Adrenal gland (tissue), 12 donors: Measurements from ENCODE around the gene OMG. TPM values are rescaled to one million over a fixed set of nuclear protein-coding genes. Genes with fewer than 3 reads are reported as not detected.
A peak's percentile ranks its signal among the peaks of the same experiment; 100 is the strongest.

Experiments used
- DNase-seq, 7 donors: peaks; one replicate each; pipeline ENCODE4 v3.0.0-alpha.2; 2019 to 2020
- H3K27ac ChIP-seq, 5 donors: fragments of 200-600 bp; sonication (generic) in 4 of 5; 1 replicate in 3 of 5; 2 replicates in 2 of 5; pipeline versions ENCODE4 v1.5.1 to v1.8.0; 2016 to 2020; ENCODE audit warnings: mild to moderate bottlenecking in 1 of 5
- H3K27me3 ChIP-seq: fragments of 200-600 bp; 2 replicates; pipeline ENCODE4 v1.8.0; 2021
- H3K36me3 ChIP-seq, 2 donors: fragments of 200-600 bp; replicated peaks in 1 of 2; 1 replicate in 1 of 2; 2 replicates in 1 of 2; pipeline versions ENCODE4 v1.5.1 to v1.8.0; 2018 to 2022
- H3K4me1 ChIP-seq, 2 donors: fragments of 200-600 bp; replicated peaks in 1 of 2; 1 replicate in 1 of 2; 2 replicates in 1 of 2; pipeline versions ENCODE4 v1.5.1 to v1.8.0; 2018 to 2021
- H3K4me3 ChIP-seq, 4 donors: fragments of 200-600 bp; sonication (generic) in 3 of 4; one replicate each; pipeline ENCODE4 v1.5.1; 2016 to 2018
- H3K9me3 ChIP-seq, 3 donors: fragments of 200-600 bp; sonication (generic) in 1 of 3; replicated peaks in 1 of 3; 1 replicate in 2 of 3; 2 replicates in 1 of 3; pipeline versions ENCODE4 v1.5.1 to v1.8.0; 2016 to 2021
- POLR2A ChIP-seq, 2 donors: fragments of 450-650 bp; IDR thresholded peaks; one replicate each; pipeline ENCODE4 v1.6.1; 2017; ENCODE audit warnings: antibody characterized with exemption in 2 of 2, mild to moderate bottlenecking in 2 of 2, moderate library complexity in 1 of 2
- WGBS, 4 donors: extraction: QIAGEN DNeasy Blood & Tissue Kit in 2 of 4; methylation state at CpG; one replicate each; pipeline versions ENCODE4 v1.1.5 to v1.1.7; 2013 to 2017; 5-methylcytosine and 5-hydroxymethylcytosine counted together
- intact Hi-C, 2 donors: fragments of 100-400 bp; cut with DNase I; formaldehyde crosslinking; loops; one replicate each; pipeline versions ENCODE4 v1.14.1 to v1.15.0; 2022 to 2023
- polyA plus RNA-seq, 3 donors: library from polyadenylated mRNA; stranded (reverse); fragments of 200-250 nt in 2 of 3; fragments of 350-450 nt in 1 of 3; fragmentation: Illumina TruSeq in 1 of 3; extraction: RNeasy Lipid Tissue Mini Kit (QIAGEN cat#74804) in 1 of 3; gene quantifications; one replicate each; pipeline ENCODE4 v1.2.3, GENCODE V29; 2013 to 2014
- total RNA-seq, 9 donors: library from RNA; depleted of rRNA in 4 of 9; stranded (reverse); fragments of >200 nt in 4 of 9; fragments of 120-200 nt in 1 of 9; fragmentation: NEBNext Ultra II Directional in 1 of 9; extraction: Animal tissue kit (Norgen Biotek cat#: 25700) in 1 of 9; gene quantifications; one replicate each; pipeline versions ENCODE4 v1.1.0 to v1.2.4, GENCODE V29; 2013 to 2023
- TF ChIP-seq, protein P1 (sequence below), 6 experiments: fragments of 450-650 bp in 4 of 6; fragments of 200-600 bp in 2 of 6; sonication (generic) in 1 of 6; IDR thresholded peaks; 1 replicate in 5 of 6; 2 replicates in 1 of 6; pipeline versions ENCODE4 v1.5.1 to v1.8.0; 2016 to 2021; ENCODE audit warnings: antibody characterized with exemption in 6 of 6, mild to moderate bottlenecking in 2 of 6, moderate library complexity in 1 of 6
- donor health status: healthy with polysubstance abuse.
- donor health status: Bipolar disorder and iron deficiency.
- donor health status: DM: yes; HTN: yes; CAD: no.
- donor health status: DM: no; HTN: no; CAD: no.
- donor health status: DM: no; HTN: no; CAD: no.
- donor health status: DM: yes; HTN: yes; CAD: no.

Gene OMG
- total and polyA plus RNA-seq, 12 donors = 0.20 to 0.54 (median 0.48) TPM; not detected in 7

DNA sequence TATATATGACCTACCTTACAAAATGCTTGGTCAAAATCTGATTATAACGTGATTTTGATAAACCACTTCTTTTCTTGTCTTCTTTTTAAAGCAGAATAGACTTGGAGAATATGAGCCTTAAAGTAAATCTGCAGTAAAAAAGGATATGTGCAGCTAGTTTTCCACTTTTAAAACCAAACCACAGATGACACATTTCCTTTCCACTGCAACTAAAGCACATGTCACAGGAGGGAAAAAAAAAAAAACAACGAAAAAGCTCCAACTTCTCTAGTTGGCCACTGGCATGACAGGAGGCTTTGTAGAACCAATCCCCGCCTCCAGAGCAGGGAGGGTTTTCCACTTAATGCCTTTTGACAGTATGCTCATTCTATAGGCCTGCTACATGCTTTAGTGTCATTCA, 24.4 kb upstream of the OMG start, which contains the start of gene EVI2A:
Gene EVI2A, minus strand, starts transcription at position 142 of the 400 bp plus-strand sequence. CDS start 2,609 bp downstream, outside the sequence.
- Histone ChIP-seq H3K4me1 (peaks cover 5 to 13% of the 10 kb centered on the region in 2 donors), H3K27me3 (no peaks in the 10 kb centered on the region), H3K36me3 (peaks cover 0 to 6% of the 10 kb centered on the region in 2 donors), H3K4me3 (peak within 1 kb of the TSS in 1 of 4 donors; percentile 17), H3K9me3 (no peaks in the 10 kb centered on the region), H3K27ac (peak within 1 kb of the TSS in 3 of 5 donors; percentile 6 to 43 (median 39))
- WGBS, 4 donors = 53 to 76% (median 74%) methylated on average over 3 of the region's 3 CpGs
- intact Hi-C loops = no loop called here
- TF ChIP-seq, protein P1, sequence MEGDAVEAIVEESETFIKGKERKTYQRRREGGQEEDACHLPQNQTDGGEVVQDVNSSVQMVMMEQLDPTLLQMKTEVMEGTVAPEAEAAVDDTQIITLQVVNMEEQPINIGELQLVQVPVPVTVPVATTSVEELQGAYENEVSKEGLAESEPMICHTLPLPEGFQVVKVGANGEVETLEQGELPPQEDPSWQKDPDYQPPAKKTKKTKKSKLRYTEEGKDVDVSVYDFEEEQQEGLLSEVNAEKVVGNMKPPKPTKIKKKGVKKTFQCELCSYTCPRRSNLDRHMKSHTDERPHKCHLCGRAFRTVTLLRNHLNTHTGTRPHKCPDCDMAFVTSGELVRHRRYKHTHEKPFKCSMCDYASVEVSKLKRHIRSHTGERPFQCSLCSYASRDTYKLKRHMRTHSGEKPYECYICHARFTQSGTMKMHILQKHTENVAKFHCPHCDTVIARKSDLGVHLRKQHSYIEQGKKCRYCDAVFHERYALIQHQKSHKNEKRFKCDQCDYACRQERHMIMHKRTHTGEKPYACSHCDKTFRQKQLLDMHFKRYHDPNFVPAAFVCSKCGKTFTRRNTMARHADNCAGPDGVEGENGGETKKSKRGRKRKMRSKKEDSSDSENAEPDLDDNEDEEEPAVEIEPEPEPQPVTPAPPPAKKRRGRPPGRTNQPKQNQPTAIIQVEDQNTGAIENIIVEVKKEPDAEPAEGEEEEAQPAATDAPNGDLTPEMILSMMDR (IDR thresholded peaks at IDR 0.05) = no peak
- no peak for TF ChIP-seq POLR2A (IDR thresholded peaks at IDR 0.05)
- peak in 2 of 7 donors; percentile 24 to 31 for DNase-seq

DNA sequence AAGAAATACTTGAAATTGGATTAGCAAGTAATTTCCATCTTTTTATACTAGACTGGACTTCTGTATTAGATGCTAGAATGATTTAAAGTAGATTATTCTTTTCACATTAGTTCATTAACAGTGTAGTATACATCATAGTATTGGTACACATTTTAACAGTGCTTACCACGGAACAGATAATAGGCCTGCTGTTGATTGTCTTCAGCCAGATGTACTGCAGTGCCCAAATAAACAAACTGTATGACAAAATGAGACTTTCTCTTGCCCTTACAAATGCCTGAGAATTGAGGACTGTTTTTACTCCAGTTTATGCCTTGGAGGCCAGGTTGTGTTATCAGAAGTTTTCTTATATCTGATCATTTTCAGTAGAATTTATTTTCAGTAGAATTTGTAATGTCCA, 23.8 kb upstream of the OMG start:
- Histone ChIP-seq H3K27me3 (no peaks in the 10 kb centered on the region), H3K27ac (peak overlapping the region in 2 of 5 donors; percentile 26 to 43), H3K4me3 (peak overlapping the region in 1 of 4 donors; percentile 17), H3K9me3 (no peaks in the 10 kb centered on the region), H3K4me1 (peaks cover 5 to 20% of the 10 kb centered on the region in 2 donors), H3K36me3 (no peaks in the 10 kb centered on the region)
- intact Hi-C loops = no loop called here
- 38 to 73% (median 58%) methylated on average over 1 of the region's 1 CpG for WGBS, 4 donors
- TF ChIP-seq, protein P1 (IDR thresholded peaks at IDR 0.05) = no peak
- TF ChIP-seq POLR2A (IDR thresholded peaks at IDR 0.05) = no peak
- no peak for DNase-seq

DNA sequence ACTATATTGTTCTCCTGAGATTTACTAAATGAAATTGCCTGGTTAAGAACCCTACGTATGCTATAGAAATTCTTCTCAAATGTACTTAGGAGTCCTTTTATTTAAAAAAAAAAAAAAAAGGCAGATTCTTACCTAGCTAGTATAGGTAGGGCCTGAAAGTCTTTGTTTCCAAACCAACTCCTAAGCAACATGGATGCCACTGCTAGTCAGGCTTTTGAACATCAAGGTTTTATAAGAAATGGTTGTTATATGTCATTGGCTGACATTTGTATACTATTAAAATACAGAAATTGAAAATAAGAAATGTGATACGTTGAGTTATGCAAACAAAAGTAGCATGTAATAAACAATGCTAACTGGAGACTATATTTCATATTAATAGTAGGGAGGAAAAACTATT, 23.2 kb upstream of the OMG start:
- no peaks in the 10 kb centered on the region for H3K36me3 ChIP-seq
- H3K27ac ChIP-seq = peak overlapping the region in 2 of 5 donors; percentile 6 to 43
- WGBS, 4 donors = 76 to 85% (median 79%) methylated on average over 2 of the region's 2 CpGs
- intact Hi-C loops = no loop called here
- TF ChIP-seq POLR2A (IDR thresholded peaks at IDR 0.05) = no peak
- TF ChIP-seq, protein P1 (IDR thresholded peaks at IDR 0.05) = no peak
- no peak for DNase-seq
- peaks cover 5 to 20% of the 10 kb centered on the region in 2 donors for H3K4me1 ChIP-seq
- no peaks in the 10 kb centered on the region for H3K9me3 ChIP-seq
- no peaks in the 10 kb centered on the region for H3K27me3 ChIP-seq
- H3K4me3 ChIP-seq = peak overlapping the region in 1 of 4 donors; percentile 17

- DNase-seq = no peak
- H3K27ac ChIP-seq = peak overlapping the region; percentile 5 to 77 (median 46)
- TF ChIP-seq, protein P1 (IDR thresholded peaks at IDR 0.05) = no peak
- no peak for TF ChIP-seq POLR2A (IDR thresholded peaks at IDR 0.05)
- WGBS, 4 donors = 70 to 83% (median 76%) methylated on average over 5 of the region's 5 CpGs
- no peaks in the 10 kb centered on the region for H3K36me3 ChIP-seq
- no peaks in the 10 kb centered on the region for H3K27me3 ChIP-seq
- peak overlapping the region in 1 of 4 donors; percentile 23 for H3K4me3 ChIP-seq
- intact Hi-C loops = no loop called here
- H3K4me1 ChIP-seq = peaks cover 5 to 20% of the 10 kb centered on the region in 2 donors
- no peaks in the 10 kb centered on the region for H3K9me3 ChIP-seq
These were observed 22.0 kb upstream of the OMG start for GRCh38 chr17:31318851-31319661.
